K562 (cell line): ENCODE measurements around the gene SAMD9.

ENCODE experiments used
- EZH2 ChIP-seq: IDR thresholded peaks from 2 replicates; pipeline ENCODE4 v1.6.1; 2012; ENCODE audit warnings: low read depth, mild to moderate bottlenecking, inconsistent platforms, low read length, borderline replicate concordance
- JUN ChIP-seq, 2 experiments: sonication (generic) in 1 of 2; formaldehyde crosslinking in 1 of 2; IDR thresholded peaks; 2 replicates each; pipeline versions ENCODE4 v1.6.1 to v1.8.0; 2012 to 2022; ENCODE audit warnings: borderline replicate concordance in 2 of 2, mild to moderate bottlenecking in 2 of 2, improper control_type of control experiment in 1 of 2, low read depth in 1 of 2, low read length in 1 of 2, missing genetic modification reagents in 1 of 2
- KAT2B ChIP-seq: IDR thresholded peaks from one replicate; pipeline ENCODE4 v1.6.1; 2012; ENCODE audit warnings: low read depth, mild to moderate bottlenecking, control low read depth, inconsistent platforms, low read length, moderate library complexity
- RAD21 ChIP-seq, 2 experiments: fragments of 250-450 bp in 1 of 2; fragments of 450-650 bp in 1 of 2; sonication (Bioruptor Pico) in 1 of 2; formaldehyde crosslinking in 1 of 2; IDR thresholded peaks in 1 of 2; conservative IDR thresholded peaks in 1 of 2; 2 replicates each; pipeline versions ENCODE4 v1.4.0 to v1.8.0; 2020 to 2022; ENCODE audit warnings: mild to moderate bottlenecking in 2 of 2, moderate library complexity in 1 of 2
- RBM22 ChIP-seq: fragments of 200-400 bp; formaldehyde crosslinking; IDR thresholded peaks from 2 replicates; pipeline ENCODE4 v1.6.1; 2018; ENCODE audit warnings: low read length, low read depth; ENCODE audit not compliant: poor library complexity, severe bottlenecking
- RFX5 ChIP-seq: IDR thresholded peaks from 2 replicates; pipeline ENCODE4 v1.6.1; 2011; ENCODE audit warnings: low read depth, mild to moderate bottlenecking, improper control_type of control experiment, low read length
- ZNF140 ChIP-seq: fragments of 250-450 bp; sonication (Bioruptor Pico); IDR thresholded peaks from 2 replicates; pipeline ENCODE4 v1.8.0; 2021; ENCODE audit warnings: moderate library complexity, mild to moderate bottlenecking, inconsistent platforms
- ZZZ3 ChIP-seq: fragments of 450-650 bp; IDR thresholded peaks from 2 replicates; pipeline ENCODE4 v1.6.1; 2016; ENCODE audit warnings: antibody characterized with exemption, mild to moderate bottlenecking, moderate library complexity
- TF ChIP-seq, protein P1 (sequence below): sonication (generic); formaldehyde crosslinking; IDR thresholded peaks from 2 replicates; pipeline ENCODE4 v1.8.0; 2023; ENCODE audit warnings: mild to moderate bottlenecking, missing genetic modification reagents
- TF ChIP-seq, protein P2 (sequence below): sonication (generic); formaldehyde crosslinking; IDR thresholded peaks from 2 replicates; pipeline ENCODE4 v1.8.0; 2022; ENCODE audit warnings: missing genetic modification reagents, mild to moderate bottlenecking, moderate library complexity, borderline replicate concordance
- TF ChIP-seq, protein P3 (sequence below), 3 experiments: IDR thresholded peaks in 2 of 3; conservative IDR thresholded peaks in 1 of 3; 2 replicates each; pipeline ENCODE4 v1.5.1; 2011 to 2012; ENCODE audit warnings: low read length in 3 of 3, mild to moderate bottlenecking in 3 of 3, control low read depth in 2 of 3, improper control_type of control experiment in 1 of 3, inconsistent platforms in 1 of 3, low read depth in 1 of 3, mixed read lengths in 1 of 3, moderate library complexity in 1 of 3; ENCODE audit not compliant: insufficient read depth in 2 of 3
- TF ChIP-seq, protein P4 (sequence below): fragments of 450-650 bp; IDR thresholded peaks from 2 replicates; pipeline ENCODE4 v1.6.1; 2016; ENCODE audit warnings: antibody characterized with exemption

DNA sequence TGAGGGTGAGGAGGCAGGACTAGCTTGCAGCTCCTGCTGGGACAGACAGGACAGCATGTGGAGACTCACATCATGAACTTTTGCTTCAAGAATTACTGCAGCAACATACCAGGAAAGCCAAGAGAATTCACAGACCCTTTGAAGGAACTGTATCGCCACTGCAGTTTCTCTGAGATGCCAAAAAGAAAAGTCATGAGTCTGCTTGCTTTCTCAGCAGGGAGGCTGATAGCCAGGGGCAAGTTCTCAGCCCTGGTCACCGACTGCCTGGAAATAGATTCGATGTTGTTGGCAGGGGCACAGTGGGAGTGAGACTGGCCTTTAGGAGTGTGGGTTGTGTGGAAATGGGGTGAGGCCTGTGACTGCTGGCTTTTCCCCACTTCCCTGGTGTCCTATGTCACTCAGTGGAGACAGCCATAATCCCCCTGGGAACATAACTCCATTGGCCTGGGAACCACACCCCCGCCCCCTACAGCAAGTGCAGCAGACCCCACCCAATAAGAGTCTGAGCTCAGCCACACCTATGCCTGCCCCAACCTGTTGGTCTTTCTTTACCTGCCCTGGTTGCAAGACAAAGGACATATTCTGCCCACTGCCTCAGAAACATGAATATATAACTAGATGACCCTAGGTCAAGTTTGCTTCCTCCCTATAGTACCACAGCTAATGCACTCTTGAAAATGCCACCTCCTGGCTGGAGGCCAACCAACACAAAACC is 1.6 kb upstream of the SAMD9 start:
- TF ChIP-seq JUN (IDR thresholded peaks at IDR 0.05; ENCODE audit: borderline replicate concordance, low read depth, low read length) (no peak), JUN (CRISPR knock-in tag; IDR thresholded peaks at IDR 0.05; ENCODE audit: borderline replicate concordance) (no peak), ZZZ3 (no peak), RFX5 (no peak), RAD21 (CRISPR knock-in tag; conservative IDR thresholded peaks at IDR 0.05 in 1 of 2, IDR thresholded peaks at IDR 0.05 in 1 of 2) (no peak), KAT2B (no peak), RBM22 (no peak), ZNF140 (CRISPR knock-in tag) (no peak), EZH2 (no peak)
- TF ChIP-seq, protein P1, sequence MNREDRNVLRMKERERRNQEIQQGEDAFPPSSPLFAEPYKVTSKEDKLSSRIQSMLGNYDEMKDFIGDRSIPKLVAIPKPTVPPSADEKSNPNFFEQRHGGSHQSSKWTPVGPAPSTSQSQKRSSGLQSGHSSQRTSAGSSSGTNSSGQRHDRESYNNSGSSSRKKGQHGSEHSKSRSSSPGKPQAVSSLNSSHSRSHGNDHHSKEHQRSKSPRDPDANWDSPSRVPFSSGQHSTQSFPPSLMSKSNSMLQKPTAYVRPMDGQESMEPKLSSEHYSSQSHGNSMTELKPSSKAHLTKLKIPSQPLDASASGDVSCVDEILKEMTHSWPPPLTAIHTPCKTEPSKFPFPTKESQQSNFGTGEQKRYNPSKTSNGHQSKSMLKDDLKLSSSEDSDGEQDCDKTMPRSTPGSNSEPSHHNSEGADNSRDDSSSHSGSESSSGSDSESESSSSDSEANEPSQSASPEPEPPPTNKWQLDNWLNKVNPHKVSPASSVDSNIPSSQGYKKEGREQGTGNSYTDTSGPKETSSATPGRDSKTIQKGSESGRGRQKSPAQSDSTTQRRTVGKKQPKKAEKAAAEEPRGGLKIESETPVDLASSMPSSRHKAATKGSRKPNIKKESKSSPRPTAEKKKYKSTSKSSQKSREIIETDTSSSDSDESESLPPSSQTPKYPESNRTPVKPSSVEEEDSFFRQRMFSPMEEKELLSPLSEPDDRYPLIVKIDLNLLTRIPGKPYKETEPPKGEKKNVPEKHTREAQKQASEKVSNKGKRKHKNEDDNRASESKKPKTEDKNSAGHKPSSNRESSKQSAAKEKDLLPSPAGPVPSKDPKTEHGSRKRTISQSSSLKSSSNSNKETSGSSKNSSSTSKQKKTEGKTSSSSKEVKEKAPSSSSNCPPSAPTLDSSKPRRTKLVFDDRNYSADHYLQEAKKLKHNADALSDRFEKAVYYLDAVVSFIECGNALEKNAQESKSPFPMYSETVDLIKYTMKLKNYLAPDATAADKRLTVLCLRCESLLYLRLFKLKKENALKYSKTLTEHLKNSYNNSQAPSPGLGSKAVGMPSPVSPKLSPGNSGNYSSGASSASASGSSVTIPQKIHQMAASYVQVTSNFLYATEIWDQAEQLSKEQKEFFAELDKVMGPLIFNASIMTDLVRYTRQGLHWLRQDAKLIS: no peak
- TF ChIP-seq, protein P2, sequence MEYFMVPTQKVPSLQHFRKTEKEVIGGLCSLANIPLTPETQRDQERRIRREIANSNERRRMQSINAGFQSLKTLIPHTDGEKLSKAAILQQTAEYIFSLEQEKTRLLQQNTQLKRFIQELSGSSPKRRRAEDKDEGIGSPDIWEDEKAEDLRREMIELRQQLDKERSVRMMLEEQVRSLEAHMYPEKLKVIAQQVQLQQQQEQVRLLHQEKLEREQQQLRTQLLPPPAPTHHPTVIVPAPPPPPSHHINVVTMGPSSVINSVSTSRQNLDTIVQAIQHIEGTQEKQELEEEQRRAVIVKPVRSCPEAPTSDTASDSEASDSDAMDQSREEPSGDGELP (CRISPR knock-in tag): no peak
- TF ChIP-seq, protein P3, sequence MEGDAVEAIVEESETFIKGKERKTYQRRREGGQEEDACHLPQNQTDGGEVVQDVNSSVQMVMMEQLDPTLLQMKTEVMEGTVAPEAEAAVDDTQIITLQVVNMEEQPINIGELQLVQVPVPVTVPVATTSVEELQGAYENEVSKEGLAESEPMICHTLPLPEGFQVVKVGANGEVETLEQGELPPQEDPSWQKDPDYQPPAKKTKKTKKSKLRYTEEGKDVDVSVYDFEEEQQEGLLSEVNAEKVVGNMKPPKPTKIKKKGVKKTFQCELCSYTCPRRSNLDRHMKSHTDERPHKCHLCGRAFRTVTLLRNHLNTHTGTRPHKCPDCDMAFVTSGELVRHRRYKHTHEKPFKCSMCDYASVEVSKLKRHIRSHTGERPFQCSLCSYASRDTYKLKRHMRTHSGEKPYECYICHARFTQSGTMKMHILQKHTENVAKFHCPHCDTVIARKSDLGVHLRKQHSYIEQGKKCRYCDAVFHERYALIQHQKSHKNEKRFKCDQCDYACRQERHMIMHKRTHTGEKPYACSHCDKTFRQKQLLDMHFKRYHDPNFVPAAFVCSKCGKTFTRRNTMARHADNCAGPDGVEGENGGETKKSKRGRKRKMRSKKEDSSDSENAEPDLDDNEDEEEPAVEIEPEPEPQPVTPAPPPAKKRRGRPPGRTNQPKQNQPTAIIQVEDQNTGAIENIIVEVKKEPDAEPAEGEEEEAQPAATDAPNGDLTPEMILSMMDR (IDR thresholded peaks at IDR 0.05 in 2 of 3, conservative IDR thresholded peaks at IDR 0.05 in 1 of 3; ENCODE audit: insufficient read depth in 2 of 3, low read depth in 1 of 3, low read length in 3 of 3): no peak
- TF ChIP-seq, protein P4, sequence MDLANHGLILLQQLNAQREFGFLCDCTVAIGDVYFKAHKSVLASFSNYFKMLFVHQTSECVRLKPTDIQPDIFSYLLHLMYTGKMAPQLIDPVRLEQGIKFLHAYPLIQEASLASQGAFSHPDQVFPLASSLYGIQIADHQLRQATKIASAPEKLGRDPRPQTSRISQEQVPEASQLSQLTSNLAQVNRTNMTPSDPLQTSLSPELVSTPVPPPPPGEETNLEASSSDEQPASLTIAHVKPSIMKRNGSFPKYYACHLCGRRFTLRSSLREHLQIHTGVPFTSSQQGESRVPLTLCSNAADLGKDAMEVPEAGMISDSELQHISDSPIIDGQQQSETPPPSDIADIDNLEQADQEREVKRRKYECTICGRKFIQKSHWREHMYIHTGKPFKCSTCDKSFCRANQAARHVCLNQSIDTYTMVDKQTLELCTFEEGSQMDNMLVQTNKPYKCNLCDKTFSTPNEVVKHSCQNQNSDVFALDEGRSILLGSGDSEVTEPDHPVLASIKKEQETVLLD: no peak
